Measurements from ENCODE around the gene AHCYL2.

- TF ChIP-seq POLR2A (IDR thresholded peaks at IDR 0.05; ENCODE audit: low read depth, low read length): no peak
- TF ChIP-seq TAF1 (IDR thresholded peaks at IDR 0.05; ENCODE audit: borderline replicate concordance, low read depth, low read length): no peak
- no peak for TF ChIP-seq POLR2AphosphoS5 (IDR thresholded peaks at IDR 0.05; ENCODE audit: low read depth, low read length)
Observed at GRCh38 chr7:129264534-129264933, 39.7 kb downstream of the AHCYL2 start.
